Measurements from ENCODE around the gene SLC4A4.

DNA sequence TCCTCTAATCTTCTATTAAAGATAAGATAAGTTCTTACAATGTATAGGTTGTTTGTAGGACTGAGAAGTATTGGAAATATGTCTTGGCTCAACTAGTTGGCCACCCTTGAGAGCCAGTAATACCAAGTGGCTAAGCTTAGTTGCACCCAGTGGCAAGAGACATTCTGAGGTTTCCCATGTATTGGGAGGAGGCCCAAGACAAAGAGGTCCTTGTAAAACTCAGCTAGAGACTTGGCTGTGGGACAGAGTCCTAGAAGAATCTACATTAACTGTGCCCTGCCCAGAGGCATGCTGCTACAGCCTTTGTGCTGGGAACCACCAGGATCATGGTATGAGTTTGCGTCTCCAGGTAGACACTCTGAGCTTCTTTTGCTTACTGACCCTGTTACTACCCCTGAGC is 41.9 kb upstream of the SLC4A4 start:
- no peak for TF ChIP-seq ZNF384 (IDR thresholded peaks at IDR 0.05)
- TF ChIP-seq FOXK2 (IDR thresholded peaks at IDR 0.05) = no peak

Measured in HEK293T (cell line).